Transverse colon (tissue), 3 donors: ENCODE data around the gene MOB2.

Source experiments
- EP300 ChIP-seq: sonication (generic); formaldehyde crosslinking; IDR thresholded peaks from one replicate; pipeline ENCODE4 v1.6.1; 2017; ENCODE audit warnings: antibody characterized with exemption, low read depth
- POLR2AphosphoS5 ChIP-seq, 3 donors: sonication (generic); formaldehyde crosslinking; IDR thresholded peaks; one replicate each; pipeline ENCODE4 v1.6.1; 2016; ENCODE audit warnings: antibody characterized with exemption in 3 of 3

GRCh38 chr11:1504138-1504537, 17.6 kb upstream of the MOB2 start:
- TF ChIP-seq POLR2AphosphoS5 (IDR thresholded peaks at IDR 0.05), result no peak
- no peak for TF ChIP-seq EP300
